HCT116 (cell line): ENCODE measurements around the gene PRKAG3.

Source experiments
- CEBPB ChIP-seq: IDR thresholded peaks from 2 replicates; pipeline ENCODE4 v1.6.1; 2012; ENCODE audit warnings: low read depth
- JUND ChIP-seq: IDR thresholded peaks from 2 replicates; pipeline ENCODE4 v1.6.1; 2012
- MAX ChIP-seq: IDR thresholded peaks from 2 replicates; pipeline ENCODE4 v1.6.1; 2012
- POLR2A ChIP-seq: IDR thresholded peaks from 2 replicates; pipeline ENCODE4 v1.7.0; 2011; ENCODE audit warnings: borderline replicate concordance; ENCODE audit not compliant: insufficient read depth, insufficient read length; ENCODE audit errors: extremely low read depth
- POLR2AphosphoS5 ChIP-seq: IDR thresholded peaks from 2 replicates; pipeline ENCODE4 v1.6.1; 2011; ENCODE audit warnings: mild to moderate bottlenecking, low read depth, low read length, moderate library complexity
- SP1 ChIP-seq: IDR thresholded peaks from 2 replicates; pipeline ENCODE4 v1.6.1; 2012; ENCODE audit warnings: low read depth
- TF ChIP-seq, protein P1 (sequence below), 3 experiments: fragments of 200-600 bp in 1 of 3; sonication (generic) in 1 of 3; IDR thresholded peaks in 2 of 3; conservative IDR thresholded peaks in 1 of 3; 2 replicates each; pipeline ENCODE4 v1.5.1; 2012 to 2017; ENCODE audit warnings: low read depth in 2 of 3, low read length in 2 of 3, antibody characterized with exemption in 1 of 3, borderline replicate concordance in 1 of 3, control low read depth in 1 of 3, mild to moderate bottlenecking in 1 of 3, mixed read lengths in 1 of 3, mixed run types in 1 of 3, moderate library complexity in 1 of 3; ENCODE audit not compliant: insufficient read depth in 1 of 3
- TF ChIP-seq, protein P2 (sequence below): IDR thresholded peaks from 2 replicates; pipeline ENCODE4 v1.6.1; 2012; ENCODE audit warnings: low read depth

GRCh38 chr2:218826791-218827190 lies 4.8 kb downstream of the PRKAG3 start:
- no peak for TF ChIP-seq POLR2A
- no peak for TF ChIP-seq JUND
- no peak for TF ChIP-seq CEBPB
- TF ChIP-seq, protein P1, sequence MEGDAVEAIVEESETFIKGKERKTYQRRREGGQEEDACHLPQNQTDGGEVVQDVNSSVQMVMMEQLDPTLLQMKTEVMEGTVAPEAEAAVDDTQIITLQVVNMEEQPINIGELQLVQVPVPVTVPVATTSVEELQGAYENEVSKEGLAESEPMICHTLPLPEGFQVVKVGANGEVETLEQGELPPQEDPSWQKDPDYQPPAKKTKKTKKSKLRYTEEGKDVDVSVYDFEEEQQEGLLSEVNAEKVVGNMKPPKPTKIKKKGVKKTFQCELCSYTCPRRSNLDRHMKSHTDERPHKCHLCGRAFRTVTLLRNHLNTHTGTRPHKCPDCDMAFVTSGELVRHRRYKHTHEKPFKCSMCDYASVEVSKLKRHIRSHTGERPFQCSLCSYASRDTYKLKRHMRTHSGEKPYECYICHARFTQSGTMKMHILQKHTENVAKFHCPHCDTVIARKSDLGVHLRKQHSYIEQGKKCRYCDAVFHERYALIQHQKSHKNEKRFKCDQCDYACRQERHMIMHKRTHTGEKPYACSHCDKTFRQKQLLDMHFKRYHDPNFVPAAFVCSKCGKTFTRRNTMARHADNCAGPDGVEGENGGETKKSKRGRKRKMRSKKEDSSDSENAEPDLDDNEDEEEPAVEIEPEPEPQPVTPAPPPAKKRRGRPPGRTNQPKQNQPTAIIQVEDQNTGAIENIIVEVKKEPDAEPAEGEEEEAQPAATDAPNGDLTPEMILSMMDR (IDR thresholded peaks at IDR 0.05 in 2 of 3, conservative IDR thresholded peaks at IDR 0.05 in 1 of 3; ENCODE audit: borderline replicate concordance in 1 of 3, insufficient read depth in 1 of 3, low read depth in 2 of 3, low read length in 2 of 3): no peak
- no peak for TF ChIP-seq MAX
- no peak for TF ChIP-seq POLR2AphosphoS5
- no peak for TF ChIP-seq SP1
- TF ChIP-seq, protein P2, sequence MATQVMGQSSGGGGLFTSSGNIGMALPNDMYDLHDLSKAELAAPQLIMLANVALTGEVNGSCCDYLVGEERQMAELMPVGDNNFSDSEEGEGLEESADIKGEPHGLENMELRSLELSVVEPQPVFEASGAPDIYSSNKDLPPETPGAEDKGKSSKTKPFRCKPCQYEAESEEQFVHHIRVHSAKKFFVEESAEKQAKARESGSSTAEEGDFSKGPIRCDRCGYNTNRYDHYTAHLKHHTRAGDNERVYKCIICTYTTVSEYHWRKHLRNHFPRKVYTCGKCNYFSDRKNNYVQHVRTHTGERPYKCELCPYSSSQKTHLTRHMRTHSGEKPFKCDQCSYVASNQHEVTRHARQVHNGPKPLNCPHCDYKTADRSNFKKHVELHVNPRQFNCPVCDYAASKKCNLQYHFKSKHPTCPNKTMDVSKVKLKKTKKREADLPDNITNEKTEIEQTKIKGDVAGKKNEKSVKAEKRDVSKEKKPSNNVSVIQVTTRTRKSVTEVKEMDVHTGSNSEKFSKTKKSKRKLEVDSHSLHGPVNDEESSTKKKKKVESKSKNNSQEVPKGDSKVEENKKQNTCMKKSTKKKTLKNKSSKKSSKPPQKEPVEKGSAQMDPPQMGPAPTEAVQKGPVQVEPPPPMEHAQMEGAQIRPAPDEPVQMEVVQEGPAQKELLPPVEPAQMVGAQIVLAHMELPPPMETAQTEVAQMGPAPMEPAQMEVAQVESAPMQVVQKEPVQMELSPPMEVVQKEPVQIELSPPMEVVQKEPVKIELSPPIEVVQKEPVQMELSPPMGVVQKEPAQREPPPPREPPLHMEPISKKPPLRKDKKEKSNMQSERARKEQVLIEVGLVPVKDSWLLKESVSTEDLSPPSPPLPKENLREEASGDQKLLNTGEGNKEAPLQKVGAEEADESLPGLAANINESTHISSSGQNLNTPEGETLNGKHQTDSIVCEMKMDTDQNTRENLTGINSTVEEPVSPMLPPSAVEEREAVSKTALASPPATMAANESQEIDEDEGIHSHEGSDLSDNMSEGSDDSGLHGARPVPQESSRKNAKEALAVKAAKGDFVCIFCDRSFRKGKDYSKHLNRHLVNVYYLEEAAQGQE: no peak
